BE2C (cell line): ENCODE results near the gene NT5C1A.
A peak's percentile ranks its signal among the peaks of the same experiment; 100 is the strongest.

Experiments
- DNase-seq: peaks from one replicate; pipeline ENCODE4 v3.0.0-alpha.2; 2020
- H3K27me3 ChIP-seq: fragments of 250-450 bp; sonication (Bioruptor Pico); 2 replicates; pipeline ENCODE4 v1.5.1; 2020; ENCODE audit warnings: mild to moderate bottlenecking
- H3K36me3 ChIP-seq: fragments of 250-450 bp; sonication (Bioruptor Pico); 2 replicates; pipeline ENCODE4 v1.5.1; 2020; ENCODE audit warnings: mild to moderate bottlenecking
- H3K4me1 ChIP-seq: fragments of 250-450 bp; sonication (Bioruptor Pico); 2 replicates; pipeline ENCODE4 v1.5.1; 2020
- H3K4me3 ChIP-seq: 2 replicates; pipeline ENCODE4 v1.5.1; 2011; ENCODE audit warnings: low read depth, low read length
- H3K9me3 ChIP-seq: fragments of 250-450 bp; sonication (Bioruptor Pico); 2 replicates; pipeline ENCODE4 v1.5.1; 2020
- TF ChIP-seq, protein P1 (sequence below): IDR thresholded peaks from 2 replicates; pipeline ENCODE4 v1.5.1; 2012; ENCODE audit warnings: mild to moderate bottlenecking, low read depth, low read length

The NT5C1A gene

DNA sequence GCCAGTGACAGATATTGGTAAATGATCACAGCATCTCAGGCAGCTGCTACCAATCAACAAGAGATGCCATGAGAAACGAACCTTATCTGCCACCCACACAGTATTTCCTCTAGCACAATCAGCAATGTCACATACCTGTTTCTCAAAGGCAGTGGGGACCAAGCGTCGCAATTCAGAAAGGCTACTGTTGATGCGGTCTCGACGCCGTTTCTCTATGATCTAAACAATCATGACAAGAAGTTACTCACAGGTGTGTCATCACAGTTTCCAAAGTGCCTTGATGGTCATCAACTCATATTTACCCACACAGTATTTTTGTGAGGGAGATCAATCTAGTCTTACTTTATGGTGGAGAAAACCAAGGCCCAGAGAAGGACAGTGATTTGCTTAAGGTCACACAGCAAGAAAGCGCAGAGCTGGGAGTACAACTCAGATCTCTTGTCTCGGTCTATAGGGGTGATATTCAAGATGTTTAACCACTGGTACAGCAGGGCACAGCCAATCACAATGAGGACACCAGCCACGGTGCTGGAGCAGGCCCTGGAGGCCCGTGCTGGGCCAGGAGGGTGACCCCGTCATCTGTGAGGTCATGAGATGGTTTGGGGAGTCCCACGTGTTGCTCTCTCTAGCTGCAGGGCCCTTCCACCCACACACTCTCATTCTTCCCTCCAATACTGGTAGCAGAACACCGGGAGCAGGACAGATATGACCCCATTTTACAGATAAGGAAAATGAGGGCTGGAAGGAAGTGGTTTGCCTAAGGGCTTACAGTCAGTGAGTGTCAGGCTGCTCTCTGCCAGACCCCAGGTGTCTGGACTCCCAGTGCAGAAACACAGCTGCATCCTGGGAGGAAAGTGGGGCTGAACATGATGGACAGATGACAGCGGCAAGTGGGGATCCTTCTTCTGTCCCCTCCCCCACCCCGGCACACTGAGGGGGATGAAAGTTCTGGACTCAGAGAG, 40.3 kb downstream of the NT5C1A start:
- H3K4me3 ChIP-seq = no peak overlapping the region
- no peaks in the 10 kb centered on the region for H3K27me3 ChIP-seq
- H3K36me3 ChIP-seq = no peaks in the 10 kb centered on the region

DNA sequence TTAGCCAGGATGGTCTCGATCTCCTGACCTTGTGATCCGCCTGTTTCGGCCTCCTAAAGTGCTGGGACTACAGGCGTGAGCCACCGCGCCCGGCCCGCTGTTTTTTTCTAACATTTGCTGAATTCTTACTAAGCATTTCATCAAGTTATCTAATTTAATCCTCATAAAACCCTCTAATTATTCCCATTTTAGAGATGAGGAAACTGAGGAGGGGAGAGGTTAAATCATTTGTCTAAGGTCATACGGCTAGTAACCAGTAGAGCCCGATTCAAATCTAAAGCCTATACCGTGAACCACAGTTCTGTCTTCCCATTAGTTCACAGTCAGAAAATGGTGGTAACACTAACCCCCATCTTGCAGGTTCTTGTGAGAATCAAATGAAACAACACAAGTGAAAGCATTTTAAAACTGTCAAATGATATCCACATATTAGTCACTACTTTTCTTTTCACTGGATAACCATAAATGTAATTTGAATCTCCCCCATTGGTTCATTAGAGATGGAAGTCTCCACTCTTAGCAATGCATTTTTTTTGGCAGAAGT, 43.0 kb downstream of the NT5C1A start:
- Histone ChIP-seq H3K4me1 (peaks cover 17% of the 10 kb centered on the region), H3K9me3 (no peaks in the 10 kb centered on the region), H3K27me3 (no peaks in the 10 kb centered on the region), H3K4me3 (no peak overlapping the region), H3K36me3 (no peaks in the 10 kb centered on the region)
- TF ChIP-seq, protein P1, sequence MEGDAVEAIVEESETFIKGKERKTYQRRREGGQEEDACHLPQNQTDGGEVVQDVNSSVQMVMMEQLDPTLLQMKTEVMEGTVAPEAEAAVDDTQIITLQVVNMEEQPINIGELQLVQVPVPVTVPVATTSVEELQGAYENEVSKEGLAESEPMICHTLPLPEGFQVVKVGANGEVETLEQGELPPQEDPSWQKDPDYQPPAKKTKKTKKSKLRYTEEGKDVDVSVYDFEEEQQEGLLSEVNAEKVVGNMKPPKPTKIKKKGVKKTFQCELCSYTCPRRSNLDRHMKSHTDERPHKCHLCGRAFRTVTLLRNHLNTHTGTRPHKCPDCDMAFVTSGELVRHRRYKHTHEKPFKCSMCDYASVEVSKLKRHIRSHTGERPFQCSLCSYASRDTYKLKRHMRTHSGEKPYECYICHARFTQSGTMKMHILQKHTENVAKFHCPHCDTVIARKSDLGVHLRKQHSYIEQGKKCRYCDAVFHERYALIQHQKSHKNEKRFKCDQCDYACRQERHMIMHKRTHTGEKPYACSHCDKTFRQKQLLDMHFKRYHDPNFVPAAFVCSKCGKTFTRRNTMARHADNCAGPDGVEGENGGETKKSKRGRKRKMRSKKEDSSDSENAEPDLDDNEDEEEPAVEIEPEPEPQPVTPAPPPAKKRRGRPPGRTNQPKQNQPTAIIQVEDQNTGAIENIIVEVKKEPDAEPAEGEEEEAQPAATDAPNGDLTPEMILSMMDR = no peak
- no peak for DNase-seq

More for the DNA sequence above, 40.3 kb downstream of the NT5C1A start:
- H3K9me3 ChIP-seq = no peaks in the 10 kb centered on the region
- TF ChIP-seq, protein P1 = no peak
- no peak for DNase-seq
- peaks cover 6% of the 10 kb centered on the region; the same call in 1 of the 2 replicates for H3K4me1 ChIP-seq

DNA sequence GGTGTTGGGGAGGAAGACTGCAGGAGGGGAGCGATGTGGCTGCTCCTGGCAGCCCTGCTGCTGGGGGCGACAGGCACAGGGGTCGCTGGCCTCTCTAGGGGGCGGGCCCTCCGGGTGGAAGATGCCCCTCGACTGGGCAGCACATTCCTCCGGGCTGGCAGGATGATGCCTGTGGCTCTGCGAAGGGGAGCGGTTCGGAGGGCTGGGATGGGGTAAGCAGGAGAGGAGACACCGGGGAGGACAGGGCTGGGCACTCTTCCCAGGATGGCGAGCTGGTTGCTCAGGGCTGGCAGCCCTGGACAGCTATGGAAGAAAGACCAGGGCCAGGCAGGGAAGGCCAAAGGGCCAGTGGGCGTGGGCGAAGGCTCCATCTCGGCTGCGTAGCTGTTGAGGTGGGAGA, 45.3 kb downstream of the NT5C1A start:
- TF ChIP-seq, protein P1 = no peak
- no peak overlapping the region for H3K4me3 ChIP-seq
- no peaks in the 10 kb centered on the region for H3K9me3 ChIP-seq
- H3K36me3 ChIP-seq = no peaks in the 10 kb centered on the region
- H3K4me1 ChIP-seq = peaks cover 17% of the 10 kb centered on the region
- no peak for DNase-seq
- no peaks in the 10 kb centered on the region for H3K27me3 ChIP-seq

DNA sequence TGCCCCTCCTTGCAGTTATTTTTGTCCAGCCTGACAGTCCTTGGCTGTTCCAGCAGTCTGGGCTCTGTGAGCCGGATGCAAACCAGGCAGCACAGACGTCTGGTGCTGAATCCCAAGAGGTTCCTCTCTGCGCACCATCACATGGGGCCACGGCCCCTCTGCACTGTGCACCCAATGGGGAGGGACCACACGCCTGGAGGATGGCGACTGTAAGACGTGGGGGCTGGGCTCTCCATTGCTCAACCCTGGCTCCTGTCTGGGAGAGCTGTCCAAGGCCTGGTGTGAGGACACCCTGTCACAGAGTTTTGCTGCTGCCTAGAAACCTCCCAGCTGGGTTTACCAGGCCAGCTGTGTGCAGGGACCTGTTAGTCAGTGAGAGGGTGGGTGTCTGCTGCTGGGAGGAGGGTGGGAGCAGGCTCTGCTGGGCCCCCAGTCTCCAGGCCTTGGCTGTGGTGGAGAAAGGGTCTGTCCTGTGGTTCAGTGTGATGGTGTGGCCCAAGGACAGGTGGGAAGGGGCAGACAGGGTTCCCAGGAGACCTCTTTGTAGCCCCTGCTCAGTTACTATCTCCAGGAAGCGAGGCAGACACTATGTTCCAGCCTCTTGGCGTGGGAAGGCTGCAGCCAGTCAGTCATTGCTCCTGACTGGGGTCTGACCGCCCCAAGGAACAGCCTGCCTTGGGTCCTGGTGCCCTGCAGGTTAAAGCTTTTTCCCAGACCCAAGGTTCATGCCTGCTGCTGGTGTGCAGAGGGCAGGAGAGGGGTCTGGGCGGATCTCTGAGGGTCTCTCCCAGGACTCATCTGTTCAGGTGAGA, 46.2 kb downstream of the NT5C1A start:
- TF ChIP-seq, protein P1 = no peak
- no peaks in the 10 kb centered on the region for H3K36me3 ChIP-seq
- no peaks in the 10 kb centered on the region for H3K27me3 ChIP-seq
- no peaks in the 10 kb centered on the region for H3K9me3 ChIP-seq
- H3K4me3 ChIP-seq = peak overlapping the region; percentile 41
- peak; percentile 92 for DNase-seq
- H3K4me1 ChIP-seq = peaks cover 17% of the 10 kb centered on the region

DNA sequence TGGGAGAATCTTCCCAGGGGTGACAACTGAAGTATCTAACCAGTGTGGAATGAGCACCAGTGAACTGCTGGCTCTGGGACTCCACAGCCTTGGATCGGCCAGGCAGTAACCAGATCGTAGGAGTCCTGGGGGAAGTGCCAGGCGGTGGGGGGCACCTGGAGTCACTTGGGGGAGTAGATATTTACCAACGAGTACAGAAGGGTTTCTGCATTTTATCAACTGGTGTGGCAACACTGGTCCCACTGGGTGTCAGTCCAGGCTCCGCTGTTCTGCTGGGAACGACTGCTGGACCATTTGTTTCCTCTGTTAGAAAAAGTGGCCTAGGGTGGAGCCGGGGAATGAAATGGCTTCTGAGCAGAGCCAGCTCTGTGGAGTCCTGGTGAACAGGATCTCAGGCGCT, 46.9 kb downstream of the NT5C1A start:
- DNase-seq = no peak
- Histone ChIP-seq H3K36me3 (no peaks in the 10 kb centered on the region), H3K9me3 (no peaks in the 10 kb centered on the region), H3K4me1 (peaks cover 17% of the 10 kb centered on the region), H3K4me3 (peak overlapping the region; percentile 41), H3K27me3 (no peaks in the 10 kb centered on the region)
- TF ChIP-seq, protein P1 = no peak
